ENCODE results near the gene CDH22.

- TF ChIP-seq CTCF (IDR thresholded peaks at IDR 0.05) (no peak), EZH2 (IDR thresholded peaks at IDR 0.05; ENCODE audit: borderline replicate concordance, insufficient read depth, low read depth, low read length, poor library complexity, severe bottlenecking) (no peak)
Observed at GRCh38 chr20:46286977-46287376, 21.3 kb downstream of the CDH22 start.
